DMS153 treated with DMSO at 0.1 percent for 48 hours (cell line): ENCODE data around the gene SNX30.

Experiments used
- DNase-seq: peaks from one replicate; lab custom pipeline; 2025; ENCODE audit not compliant: unreplicated experiment; lab: John Stamatoyannopoulos, UW

The SNX30 gene

DNA sequence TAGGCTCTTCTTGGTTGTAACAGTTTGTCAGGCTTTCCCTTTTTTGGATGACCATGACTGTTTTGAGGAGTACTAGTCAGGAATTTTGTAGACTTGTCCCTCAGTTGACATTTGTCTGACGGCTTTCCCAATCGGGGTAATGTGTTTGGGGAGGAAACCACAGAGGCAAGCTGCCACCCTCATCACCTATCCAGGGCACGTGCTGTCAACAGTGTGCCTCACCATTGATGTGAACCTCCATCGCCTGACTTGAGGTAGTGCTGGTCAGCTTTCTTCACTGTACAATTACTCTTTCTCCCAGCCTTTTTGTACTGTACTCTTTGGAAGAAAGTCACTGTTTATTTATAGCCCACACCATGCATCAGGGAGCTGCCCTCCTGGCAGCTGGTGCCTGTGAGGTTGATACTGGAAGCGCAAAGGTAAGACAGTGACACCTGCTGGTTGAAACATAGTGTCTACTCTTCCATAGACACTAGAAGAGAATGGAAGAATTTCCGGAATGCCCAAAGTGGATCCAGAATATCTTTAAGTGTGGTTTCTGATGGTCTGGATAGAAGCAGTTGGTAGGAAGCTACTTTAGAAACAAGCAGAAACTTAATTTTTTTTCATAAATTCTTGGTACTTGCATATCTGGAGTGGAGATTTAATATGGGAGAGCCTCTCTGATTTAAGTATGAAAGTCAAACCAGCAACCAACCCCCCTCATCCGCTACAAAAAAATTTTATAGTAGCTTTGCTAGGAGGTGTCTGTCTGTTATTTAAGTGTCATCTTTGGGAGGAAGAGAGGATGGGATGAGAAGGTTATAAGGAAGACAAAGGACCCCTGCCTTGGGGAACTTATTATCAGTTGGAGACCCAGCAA lies 69.3 kb downstream of the SNX30 start:
- no peak for DNase-seq

GRCh38 chr9:112820881-112821280 lies 70.3 kb downstream of the SNX30 start:
- DNase-seq: no peak

DNA sequence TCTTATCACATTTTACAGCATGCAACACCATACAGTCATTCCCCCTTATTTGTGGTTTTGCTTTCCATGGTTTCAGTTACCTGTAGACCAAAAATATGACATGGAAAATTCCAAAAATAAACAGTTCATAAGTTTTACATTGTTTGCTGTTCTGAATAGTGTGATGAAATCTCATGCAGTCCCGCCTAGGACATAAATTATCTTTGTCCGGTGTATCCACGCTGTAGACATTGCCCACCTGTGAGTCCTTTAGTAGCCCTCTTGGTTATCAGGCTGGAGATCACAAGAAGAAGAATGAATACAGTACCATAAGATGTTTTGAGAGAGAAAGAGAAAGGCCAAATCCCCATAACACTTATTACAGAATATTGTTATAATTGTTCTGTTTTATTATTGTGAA lies 72.1 kb downstream of the SNX30 start:
- DNase-seq: no peak

DNA sequence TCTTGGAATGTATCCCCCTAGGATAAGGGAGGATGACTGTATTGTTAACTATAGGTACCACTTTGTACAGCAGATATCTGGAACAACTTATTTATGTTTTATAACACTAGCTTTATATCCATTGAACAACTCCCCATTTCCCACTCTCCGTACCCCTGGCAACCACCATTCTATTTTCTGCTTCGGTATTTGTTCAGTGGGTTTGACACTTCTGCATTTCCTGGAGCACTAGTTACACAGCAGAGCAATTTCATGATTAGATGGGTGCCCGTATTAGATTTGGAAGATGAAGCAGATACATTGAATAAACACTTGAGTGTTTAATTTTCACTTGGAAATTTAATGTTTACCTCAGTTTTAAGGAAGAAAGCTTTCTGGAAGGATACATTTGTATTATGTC lies 72.7 kb downstream of the SNX30 start:
- no peak for DNase-seq

DNA sequence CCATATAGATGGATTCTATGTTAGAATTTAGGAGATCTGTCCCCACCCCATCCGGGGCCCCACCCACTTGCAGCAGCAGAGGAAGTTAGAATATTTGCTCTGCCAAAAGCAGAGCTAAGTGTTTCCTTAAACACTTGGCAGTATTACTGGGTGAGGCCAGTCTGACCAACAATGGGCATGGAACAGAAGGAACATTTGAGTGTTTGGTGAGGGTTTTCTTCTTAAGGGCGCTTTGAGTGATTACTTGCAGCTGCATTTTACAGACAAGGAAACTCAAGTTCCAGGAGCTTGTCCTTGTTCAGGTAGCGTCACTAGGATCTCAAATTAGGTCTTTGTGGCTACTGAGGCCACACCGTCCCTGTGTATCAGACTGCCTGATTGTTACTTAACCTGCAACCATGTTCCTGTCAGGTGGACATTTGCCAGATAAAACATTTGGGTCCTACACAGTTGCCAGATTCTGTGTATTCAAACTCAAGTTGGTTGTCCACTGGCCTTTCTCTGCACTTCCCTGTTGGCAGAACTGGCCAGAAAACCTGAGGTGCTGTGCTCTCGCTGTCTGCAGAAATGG lies 80.8 kb downstream of the SNX30 start:
- DNase-seq: peak; percentile 66

DNA sequence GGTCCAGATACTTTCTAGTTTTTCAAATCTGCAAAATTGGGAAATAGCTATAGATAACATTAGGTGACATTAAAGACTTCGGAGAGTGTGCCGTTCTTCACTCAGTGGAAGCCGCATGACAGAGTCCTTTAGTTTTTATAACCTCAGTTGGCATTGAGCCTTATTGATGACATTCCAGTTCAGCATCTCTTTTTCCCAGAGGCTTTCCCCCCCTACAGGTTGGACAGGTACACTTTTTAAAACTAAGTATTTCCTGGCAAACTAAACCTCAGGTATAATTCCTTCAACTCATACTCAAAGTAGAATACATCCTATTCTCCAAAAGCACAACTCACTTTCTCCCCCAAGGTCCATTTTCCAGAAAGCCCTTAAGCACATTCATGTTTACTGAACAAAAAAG lies 81.4 kb downstream of the SNX30 start:
- DNase-seq: no peak

DNA sequence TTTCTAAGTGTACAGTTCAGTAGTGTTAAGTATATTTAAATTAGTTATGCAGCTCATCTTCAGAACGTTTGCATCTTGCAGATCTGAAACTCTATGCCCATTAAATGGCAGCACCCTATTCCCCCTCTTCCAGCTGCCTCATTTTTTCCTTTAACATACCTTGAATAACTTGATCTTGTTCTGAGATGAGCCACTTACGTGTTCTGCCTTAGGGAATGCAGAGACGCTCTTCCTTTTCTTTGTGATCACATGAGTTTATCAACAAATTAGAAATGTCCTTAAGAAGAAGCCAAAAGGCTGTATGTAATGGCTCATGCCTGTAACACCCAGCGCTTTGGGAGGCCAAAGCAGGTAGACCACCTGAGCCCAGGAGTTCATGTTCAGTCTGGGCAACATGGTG lies 82.5 kb downstream of the SNX30 start:
- DNase-seq: no peak

DNA sequence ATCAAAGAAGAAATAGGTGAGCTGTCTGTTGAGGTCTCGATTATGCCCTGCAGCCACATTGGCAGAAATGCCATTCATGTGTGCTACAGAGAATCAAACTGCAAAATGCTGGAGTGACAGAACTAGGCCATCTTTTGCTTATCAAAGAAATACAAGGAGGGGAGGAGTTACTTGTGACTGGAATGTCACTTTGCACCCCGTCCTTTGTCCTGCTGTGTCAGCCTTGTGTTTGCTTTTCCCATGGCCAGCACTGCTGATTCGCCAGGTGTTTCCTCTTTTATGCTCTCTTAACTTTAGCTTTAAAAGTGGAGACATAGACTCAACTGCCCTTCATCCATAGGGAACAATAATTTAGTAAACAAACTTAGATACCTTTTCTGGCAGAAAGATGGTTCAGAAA lies 85.8 kb downstream of the SNX30 start:
- DNase-seq: peak; percentile 65

DNA sequence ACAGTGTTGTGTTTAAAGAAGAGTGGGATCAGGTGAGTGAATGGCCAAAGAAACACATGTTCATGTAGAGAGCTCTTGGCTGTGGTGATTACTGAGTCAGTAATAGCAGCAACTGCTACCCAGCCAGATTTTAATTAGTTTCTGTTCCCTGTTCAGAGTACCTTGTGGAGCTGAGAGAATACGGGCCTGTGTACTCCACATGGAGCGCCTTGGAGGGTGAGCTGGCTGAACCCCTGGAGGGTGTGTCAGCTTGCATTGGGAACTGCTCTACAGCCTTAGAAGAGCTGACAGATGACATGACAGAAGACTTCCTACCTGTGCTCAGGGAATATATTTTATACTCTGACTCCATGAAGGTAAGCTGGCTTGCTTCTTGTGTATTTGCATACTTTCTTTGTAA lies 87.8 kb downstream of the SNX30 start:
- DNase-seq: no peak

GRCh38 chr9:112839331-112839730 lies 88.8 kb downstream of the SNX30 start:
- no peak for DNase-seq

- DNase-seq: peak; percentile 8
Observed at GRCh38 chr9:112841261-112841660, 90.7 kb downstream of the SNX30 start.

- DNase-seq: no peak
Observed at GRCh38 chr9:112842555-112842954, 92.0 kb downstream of the SNX30 start.

- DNase-seq: peak; percentile 53
Observed at GRCh38 chr9:112844771-112845542, 94.4 kb downstream of the SNX30 start.

DNA sequence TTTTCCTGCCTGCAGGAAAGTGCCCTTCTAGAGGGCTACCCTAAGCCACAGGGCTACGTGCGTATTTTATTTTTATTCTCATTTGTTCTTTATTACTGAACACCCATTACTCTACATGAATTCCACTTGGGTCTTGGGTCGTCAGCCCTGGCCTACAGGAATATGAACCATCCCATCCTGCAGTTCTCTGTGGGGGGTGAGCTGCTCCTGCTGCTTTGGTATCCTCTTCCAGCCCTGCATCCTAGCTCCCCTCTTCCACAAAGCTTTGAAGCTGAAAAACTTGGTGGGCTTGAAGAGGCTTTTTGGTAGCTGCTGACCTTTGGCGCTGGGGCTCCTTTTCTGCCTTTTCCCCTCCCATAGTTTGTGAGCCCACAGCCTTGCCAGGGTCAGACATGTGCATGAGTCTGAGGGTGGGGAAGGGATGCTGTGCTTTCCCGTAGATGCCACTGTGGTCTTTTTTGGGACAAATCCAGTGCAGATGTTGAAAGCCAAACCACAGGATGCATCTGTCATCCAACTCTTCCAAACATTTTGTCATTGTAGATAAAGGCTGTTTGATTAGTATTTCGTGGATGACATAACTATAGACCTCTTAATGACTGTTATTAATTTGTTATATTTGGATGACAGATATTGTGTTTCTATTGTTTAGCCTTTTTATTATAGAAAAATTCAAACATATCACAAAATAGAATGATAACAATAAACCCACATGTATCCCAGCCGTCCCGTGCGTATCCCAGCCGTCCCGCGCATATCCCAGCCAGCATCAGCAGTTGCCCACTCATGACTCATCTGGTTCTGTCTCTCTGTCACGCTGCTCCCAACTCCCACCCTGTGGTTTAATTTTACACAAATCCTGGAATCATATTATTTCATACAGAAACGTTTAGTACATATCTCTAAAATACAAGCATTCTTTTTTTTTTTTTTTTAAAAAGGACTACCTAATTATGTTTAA lies 96.2 kb downstream of the SNX30 start:
- no peak for DNase-seq

GRCh38 chr9:112848316-112849151 lies 98.0 kb downstream of the SNX30 start:
- DNase-seq: no peak

DNA sequence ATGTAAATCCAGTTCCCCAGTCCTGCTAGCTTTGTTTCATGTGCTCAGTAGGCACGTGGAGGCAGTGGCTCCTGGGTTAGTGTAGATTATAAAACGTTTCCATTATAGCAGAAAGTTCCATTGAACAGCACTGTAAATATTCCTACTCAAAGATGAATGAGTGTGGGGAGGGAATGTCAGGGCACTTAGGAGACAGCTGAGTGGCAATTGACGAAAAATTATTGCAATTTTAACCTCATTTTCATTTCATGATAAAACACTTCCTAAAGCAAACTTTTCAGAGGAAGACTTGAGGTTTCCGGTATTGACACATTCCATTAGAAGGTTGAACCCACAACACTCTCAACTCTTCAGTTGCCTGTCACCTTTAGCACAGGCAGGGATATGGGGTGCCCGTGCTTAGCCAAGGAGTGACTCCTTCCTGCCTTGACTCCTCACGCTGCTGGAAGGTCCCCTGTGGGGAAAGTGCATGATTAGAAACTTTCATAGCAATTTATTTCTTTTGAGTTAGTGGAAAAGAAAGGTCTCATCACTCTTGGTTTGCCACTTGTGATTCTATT lies 98.9 kb downstream of the SNX30 start:
- DNase-seq: no peak

- DNase-seq: no peak
Observed at GRCh38 chr9:112850840-112851239, 100.3 kb downstream of the SNX30 start.

- DNase-seq: no peak
Observed at GRCh38 chr9:112852741-112853504, 102.4 kb downstream of the SNX30 start.
